Fibroblast of villous mesenchyme (primary cell): ENCODE data around the gene RDH16. TPM values are rescaled to one million over a fixed set of nuclear protein-coding genes. Genes with fewer than 3 reads are reported as not detected.

Source experiments
- DNase-seq: peaks from one replicate; pipeline ENCODE4 v3.0.0-alpha.2; 2010; ENCODE audit warnings: low read depth
- H3K4me3 ChIP-seq: 2 replicates; pipeline ENCODE4 v1.5.1; 2011; ENCODE audit warnings: low read depth, mild to moderate bottlenecking, low read length
- CTCF ChIP-seq: IDR thresholded peaks from 2 replicates; pipeline ENCODE4 v1.5.1; 2012; ENCODE audit warnings: low read depth, mild to moderate bottlenecking, low read length; ENCODE audit not compliant: insufficient read depth
- total RNA-seq: library from RNA; depleted of rRNA; stranded (reverse); fragments of >200 nt; gene quantifications from 2 replicates; pipeline ENCODE4 v1.2.3, GENCODE V29; 2012

Gene RDH16
- total RNA-seq, 1 donor = under 0.01 TPM

- no peak within 1 kb of the TSS for H3K4me3 ChIP-seq
- no peak for DNase-seq
- no peak for TF ChIP-seq CTCF
These were observed 23.4 kb downstream of the RDH16 start, which contains the start of gene SDR9C7 for GRCh38 chr12:56933826-56934625. TSS of gene SDR9C7 (minus strand) at chr12:56934408. CDS start at chr12:56934261, 147 bp downstream.

GRCh38 chr12:56932867-56933266 is 24.5 kb downstream of the RDH16 start:
- H3K4me3 ChIP-seq = no peak overlapping the region
- peak; percentile 17 for DNase-seq
- TF ChIP-seq CTCF = no peak

- DNase-seq = no peak
- no peak overlapping the region for H3K4me3 ChIP-seq
- TF ChIP-seq CTCF = no peak
These were observed 25.3 kb downstream of the RDH16 start for GRCh38 chr12:56932146-56932545.

GRCh38 chr12:56931474-56931978 is 25.9 kb downstream of the RDH16 start:
- peak; percentile 85 for DNase-seq
- no peak overlapping the region for H3K4me3 ChIP-seq
- TF ChIP-seq CTCF = no peak

- no peak for DNase-seq
- TF ChIP-seq CTCF = no peak
- no peak overlapping the region for H3K4me3 ChIP-seq
These were observed 27.2 kb downstream of the RDH16 start for GRCh38 chr12:56930241-56930640.

GRCh38 chr12:56929780-56930179 is 27.6 kb downstream of the RDH16 start:
- no peak for TF ChIP-seq CTCF
- no peak overlapping the region for H3K4me3 ChIP-seq
- DNase-seq = no peak
